Measurements from ENCODE around the gene NCOR1.

NCOR1 gene

GRCh38 chr17:16129441-16130205 lies 85.7 kb downstream of the NCOR1 start:
- Histone ChIP-seq H3K27me3 (ENCODE audit: control insufficient read depth, low read length) (no peaks in the 10 kb centered on the region), H3K27ac (ENCODE audit: low read depth, low read length) (no peak overlapping the region), H3K4me3 (ENCODE audit: low read length) (no peak overlapping the region), H3K9me2 (replicated peaks; ENCODE audit: control insufficient read depth, low read length) (no peaks in the 10 kb centered on the region), H3K9me3 (ENCODE audit: control insufficient read depth, insufficient read depth, low read length) (no peaks in the 10 kb centered on the region), H3K79me2 (ENCODE audit: control insufficient read depth, low read length) (no peaks in the 10 kb centered on the region), H3F3A (ENCODE audit: control insufficient read depth, insufficient read depth) (peaks cover 4% of the 10 kb centered on the region; the same call in 1 of the 2 replicates), H3K4me1 (ENCODE audit: control insufficient read depth, low read length) (no peaks in the 10 kb centered on the region), H3K36me3 (ENCODE audit: control insufficient read depth, low read length) (peaks cover 42% of the 10 kb centered on the region), H3K4me2 (ENCODE audit: low read length) (no peak overlapping the region), H4K20me1 (ENCODE audit: control insufficient read depth, insufficient read depth, low read depth, low read length) (no peaks in the 10 kb centered on the region)
- no peak for TF ChIP-seq EZH2phosphoT487 (IDR thresholded peaks at IDR 0.05; ENCODE audit: borderline replicate concordance, low read length)
- TF ChIP-seq CTCF (IDR thresholded peaks at IDR 0.05; ENCODE audit: low read depth, low read length, poor library complexity, severe bottlenecking), result no peak

GRCh38 chr17:16123531-16123930 lies 91.8 kb downstream of the NCOR1 start:
- Histone ChIP-seq H3K9me2 (replicated peaks; ENCODE audit: control insufficient read depth, low read length) (no peaks in the 10 kb centered on the region), H3K4me1 (ENCODE audit: control insufficient read depth, low read length) (no peaks in the 10 kb centered on the region), H3F3A (ENCODE audit: control insufficient read depth, insufficient read depth) (no peaks in the 10 kb centered on the region), H3K36me3 (ENCODE audit: control insufficient read depth, low read length) (peaks cover 59% of the 10 kb centered on the region), H3K27me3 (ENCODE audit: control insufficient read depth, low read length) (no peaks in the 10 kb centered on the region), H4K20me1 (ENCODE audit: control insufficient read depth, insufficient read depth, low read depth, low read length) (no peaks in the 10 kb centered on the region), H3K9me3 (ENCODE audit: control insufficient read depth, insufficient read depth, low read length) (no peaks in the 10 kb centered on the region), H3K79me2 (ENCODE audit: control insufficient read depth, low read length) (no peaks in the 10 kb centered on the region), H3K27ac (ENCODE audit: low read depth, low read length) (no peak overlapping the region), H3K4me3 (ENCODE audit: low read length) (no peak overlapping the region), H3K4me2 (ENCODE audit: low read length) (no peak overlapping the region)
- TF ChIP-seq CTCF (IDR thresholded peaks at IDR 0.05; ENCODE audit: low read depth, low read length, poor library complexity, severe bottlenecking) (no peak), EZH2phosphoT487 (IDR thresholded peaks at IDR 0.05; ENCODE audit: borderline replicate concordance, low read length) (no peak)

- H4K20me1 ChIP-seq (ENCODE audit: control insufficient read depth, insufficient read depth, low read depth, low read length), result no peaks in the 10 kb centered on the region
- H3K27ac ChIP-seq (ENCODE audit: low read depth, low read length), result no peak overlapping the region
- no peaks in the 10 kb centered on the region for H3K79me2 ChIP-seq (ENCODE audit: control insufficient read depth, low read length)
- H3K4me1 ChIP-seq (ENCODE audit: control insufficient read depth, low read length), result no peaks in the 10 kb centered on the region
- H3K9me2 ChIP-seq (replicated peaks; ENCODE audit: control insufficient read depth, low read length), result no peaks in the 10 kb centered on the region
- no peaks in the 10 kb centered on the region for H3K9me3 ChIP-seq (ENCODE audit: control insufficient read depth, insufficient read depth, low read length)
- H3F3A ChIP-seq (ENCODE audit: control insufficient read depth, insufficient read depth), result no peaks in the 10 kb centered on the region
- no peak overlapping the region for H3K4me3 ChIP-seq (ENCODE audit: low read length)
- H3K27me3 ChIP-seq (ENCODE audit: control insufficient read depth, low read length), result no peaks in the 10 kb centered on the region
- H3K4me2 ChIP-seq (ENCODE audit: low read length), result no peak overlapping the region
- peaks cover 60% of the 10 kb centered on the region for H3K36me3 ChIP-seq (ENCODE audit: control insufficient read depth, low read length)
- TF ChIP-seq EZH2phosphoT487 (IDR thresholded peaks at IDR 0.05; ENCODE audit: borderline replicate concordance, low read length), result no peak
- no peak for TF ChIP-seq CTCF (IDR thresholded peaks at IDR 0.05; ENCODE audit: low read depth, low read length, poor library complexity, severe bottlenecking)
These were observed 92.5 kb downstream of the NCOR1 start for GRCh38 chr17:16122697-16123434.
